Hematopoietic multipotent progenitor cell treated with erythropoietin and hydrocortisone succinate and interleukin-3 and kit ligand, for 6 days (in vitro differentiated cells): ENCODE data around the gene BICD2.

Source experiments
- DNase-seq: peaks from one replicate; pipeline ENCODE4 v3.0.0-alpha.2; 2015

The BICD2 gene

DNA sequence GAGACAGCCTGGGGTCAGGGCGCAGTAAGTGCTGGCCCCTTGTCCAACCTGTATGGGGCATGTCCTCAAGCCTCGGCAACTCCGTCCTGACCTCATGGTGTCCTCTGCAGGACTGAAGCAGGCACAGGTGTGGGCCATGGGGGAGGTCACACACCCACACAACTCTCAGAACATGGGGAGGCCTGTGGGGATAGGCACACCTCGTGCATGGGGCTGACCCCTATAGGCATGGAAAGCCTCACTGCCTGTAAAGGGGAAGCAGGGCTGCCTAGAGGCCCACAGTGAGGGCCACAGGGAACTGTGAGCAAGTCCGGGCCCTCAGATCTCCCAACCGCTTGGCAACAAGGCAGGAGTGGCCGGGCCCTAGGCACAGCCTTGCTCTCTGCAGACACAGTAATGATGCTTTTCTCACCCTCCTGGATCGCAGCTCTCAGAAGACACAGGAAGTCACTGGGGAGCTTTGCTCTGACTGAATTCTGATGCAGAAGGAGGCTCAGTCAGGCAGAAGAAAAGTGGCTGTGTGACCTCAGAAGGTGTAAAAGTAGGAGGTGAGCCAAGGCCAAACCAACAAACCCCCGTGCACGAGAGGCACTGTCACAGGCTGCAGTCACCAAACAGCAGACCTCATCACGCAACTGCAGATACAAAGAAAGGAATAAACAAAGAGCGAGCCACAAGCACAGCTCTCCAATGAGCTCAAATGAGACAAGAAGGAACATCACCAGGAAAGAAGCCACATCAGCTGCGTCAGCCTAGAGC is 100.1 kb downstream of the BICD2 start:
- no peak for DNase-seq

DNA sequence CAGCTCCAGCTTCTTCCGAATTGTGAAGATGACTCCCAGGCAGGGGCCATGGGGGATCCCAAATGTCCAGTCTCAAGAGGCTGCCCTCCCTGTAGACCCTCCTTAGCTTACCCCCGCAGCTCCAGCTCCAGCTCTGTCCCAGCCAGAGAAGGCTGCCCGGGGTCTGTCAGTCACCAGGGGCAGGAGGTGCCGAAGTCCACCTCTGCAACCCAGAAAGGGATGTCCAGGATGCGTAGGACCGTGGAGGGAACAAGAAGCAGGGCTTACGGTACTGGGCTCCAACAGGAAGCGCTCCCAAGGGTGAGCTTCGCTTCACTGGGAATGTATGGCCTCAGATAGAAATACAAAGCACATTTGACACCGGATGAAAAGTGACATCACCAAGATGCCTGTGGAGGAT is 100.7 kb downstream of the BICD2 start:
- DNase-seq: no peak

DNA sequence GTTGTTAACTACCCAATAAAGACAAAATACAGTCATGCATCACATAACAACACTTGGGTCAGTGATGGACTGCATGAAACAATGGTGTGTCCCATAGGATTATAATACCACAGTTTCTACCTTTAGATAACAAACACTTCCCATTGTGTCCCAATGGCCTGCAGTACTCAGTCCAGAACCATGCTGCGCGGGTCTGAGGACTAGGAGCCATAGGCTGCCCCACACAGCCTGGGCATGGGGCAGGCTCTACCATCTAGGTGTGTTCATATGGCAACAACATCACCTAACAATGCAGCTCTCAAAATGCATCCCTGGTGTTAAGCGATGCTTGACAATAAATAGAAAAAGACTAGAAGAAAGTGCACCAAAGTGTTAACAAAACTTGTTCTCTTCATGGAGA is 101.5 kb downstream of the BICD2 start:
- no peak for DNase-seq

- DNase-seq: no peak
Measured at GRCh38 chr9:92661743-92662142, 102.9 kb downstream of the BICD2 start.
